Neuronal stem cell (in vitro differentiated cells): ENCODE results near the gene DDB1.

Experiments
- DNase-seq: peaks from one replicate; pipeline ENCODE4 v3.0.0-alpha.2; 2013; ENCODE audit warnings: low spot score
- H2AFZ ChIP-seq: one replicate; pipeline ENCODE4 v1.6.1; 2013; ENCODE audit warnings: mild to moderate bottlenecking, low read length, inconsistent platforms
- H2AK5ac ChIP-seq: 2 replicates; pipeline ENCODE4 v1.6.1; 2013; ENCODE audit warnings: low read depth, mild to moderate bottlenecking, inconsistent platforms, low read length, moderate library complexity, mixed read lengths
- H2BK120ac ChIP-seq: 2 replicates; pipeline ENCODE4 v1.6.1; 2013; ENCODE audit warnings: low read depth, mild to moderate bottlenecking, inconsistent platforms, low read length, moderate library complexity, mixed read lengths
- H2BK12ac ChIP-seq: one replicate; pipeline ENCODE4 v1.6.1; 2013; ENCODE audit warnings: low read length, inconsistent platforms
- H2BK15ac ChIP-seq: 2 replicates; pipeline ENCODE4 v1.6.1; 2013; ENCODE audit warnings: mild to moderate bottlenecking, low read length, inconsistent platforms, mixed read lengths
- H2BK5ac ChIP-seq: one replicate; pipeline ENCODE4 v1.6.1; 2013; ENCODE audit warnings: inconsistent platforms, mild to moderate bottlenecking, low read length, moderate library complexity
- H3K14ac ChIP-seq: one replicate; pipeline ENCODE4 v1.6.1; 2013; ENCODE audit warnings: low read length, inconsistent platforms
- H3K18ac ChIP-seq: 2 replicates; pipeline ENCODE4 v1.6.1; 2013; ENCODE audit warnings: low read length, inconsistent platforms
- H3K23ac ChIP-seq: 2 replicates; pipeline ENCODE4 v1.6.1; 2013; ENCODE audit warnings: low read depth, mild to moderate bottlenecking, mixed read lengths, low read length, inconsistent platforms; ENCODE audit not compliant: poor library complexity
- H3K27ac ChIP-seq: replicated peaks from 3 replicates; pipeline ENCODE4 v1.5.1; 2013; ENCODE audit warnings: low read length, inconsistent platforms
- H3K27me3 ChIP-seq, 3 experiments: 2 replicates each; pipeline ENCODE4 v1.6.1; 2013; ENCODE audit warnings: low read length in 3 of 3, mild to moderate bottlenecking in 2 of 3, inconsistent platforms in 1 of 3, low read depth in 1 of 3, mixed read lengths in 1 of 3, moderate library complexity in 1 of 3; ENCODE audit not compliant: control insufficient read depth in 3 of 3, insufficient read depth in 3 of 3
- H3K36me3 ChIP-seq, 2 donors: replicated peaks in 1 of 2; 2 replicates each; pipeline ENCODE4 v1.6.1; 2013; ENCODE audit warnings: low read length in 2 of 2; ENCODE audit not compliant: control insufficient read depth in 2 of 2, insufficient read depth in 2 of 2
- H3K4ac ChIP-seq: 2 replicates; pipeline ENCODE4 v1.6.1; 2013; ENCODE audit warnings: inconsistent platforms, mild to moderate bottlenecking, low read length, moderate library complexity
- H3K4me1 ChIP-seq, 2 donors: 1 replicate in 1 of 2; 2 replicates in 1 of 2; pipeline ENCODE4 v1.6.1; 2013; ENCODE audit warnings: low read length in 2 of 2, low read depth in 1 of 2; ENCODE audit not compliant: control insufficient read depth in 2 of 2, insufficient read depth in 1 of 2
- H3K4me2 ChIP-seq: one replicate; pipeline ENCODE4 v1.6.1; 2013; ENCODE audit warnings: mild to moderate bottlenecking, low read length, inconsistent platforms; ENCODE audit not compliant: insufficient read depth, poor library complexity, severe bottlenecking
- H3K4me3 ChIP-seq, 2 donors: 2 replicates each; pipeline ENCODE4 v1.5.1; 2013; ENCODE audit warnings: low read length in 2 of 2, mild to moderate bottlenecking in 2 of 2, inconsistent platforms in 1 of 2, moderate library complexity in 1 of 2
- H3K79me1 ChIP-seq: one replicate; pipeline ENCODE4 v1.6.1; 2013; ENCODE audit warnings: low read depth, mild to moderate bottlenecking, inconsistent platforms, low read length, moderate library complexity
- H3K9ac ChIP-seq: one replicate; pipeline ENCODE4 v1.6.1; 2013; ENCODE audit warnings: mild to moderate bottlenecking, low read depth, low read length, inconsistent platforms; ENCODE audit not compliant: poor library complexity
- H3K9me3 ChIP-seq, 2 donors: replicated peaks in 1 of 2; 2 replicates each; pipeline versions ENCODE3 to v1.6.1; 2013; ENCODE audit warnings: low read length in 2 of 2, mild to moderate bottlenecking in 2 of 2, inconsistent platforms in 1 of 2, low read depth in 1 of 2, mixed read lengths in 1 of 2, moderate library complexity in 1 of 2; ENCODE audit not compliant: control insufficient read depth in 2 of 2, insufficient read depth in 1 of 2
- H4K8ac ChIP-seq: one replicate; pipeline ENCODE4 v1.6.1; 2013; ENCODE audit warnings: low read depth, mild to moderate bottlenecking, inconsistent platforms, low read length, moderate library complexity
- H4K91ac ChIP-seq: one replicate; pipeline ENCODE4 v1.6.1; 2013; ENCODE audit warnings: low read length, low read depth, mild to moderate bottlenecking, inconsistent platforms; ENCODE audit not compliant: poor library complexity
- WGBS, 2 donors: extraction: QIAGEN DNeasy Blood & Tissue Kit; methylation state at CpG; one replicate each; pipeline ENCODE4 v1.1.7; 2013; ENCODE audit warnings: missing lambda C conversion rate in 2 of 2, mixed read lengths in 1 of 2; ENCODE audit not compliant: insufficient read length in 2 of 2, insufficient replicate concordance in 1 of 2; ENCODE audit errors: extremely low coverage in 2 of 2; 5-methylcytosine and 5-hydroxymethylcytosine counted together

Gene DDB1

DNA sequence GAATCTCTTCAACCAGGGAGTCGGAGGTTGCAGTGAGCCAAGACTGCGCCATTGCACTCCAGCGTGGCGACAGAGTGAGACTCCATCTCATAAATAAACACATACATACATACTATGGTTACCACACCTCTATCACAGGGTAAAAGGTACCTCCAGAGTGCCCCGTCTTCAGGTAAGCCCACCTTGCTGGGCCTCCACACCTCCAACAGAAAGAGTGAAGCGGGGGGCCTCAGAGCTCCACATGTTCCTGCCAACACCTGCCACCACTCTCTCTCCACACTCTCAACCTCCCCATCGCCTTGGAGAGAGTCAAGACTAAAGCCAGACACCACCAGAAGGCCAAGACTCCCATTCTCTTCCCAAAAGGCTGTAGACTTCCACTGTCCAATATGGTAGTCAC is 27.5 kb downstream of the DDB1 start:
- H2BK12ac ChIP-seq: no peak overlapping the region
- no peak overlapping the region for H4K91ac ChIP-seq
- H3K27ac ChIP-seq: no peak overlapping the region
- no peak overlapping the region for H3K18ac ChIP-seq
- no peaks in the 10 kb centered on the region for H3K79me1 ChIP-seq
- H2AK5ac ChIP-seq: no peak overlapping the region
- no peak overlapping the region for H3K9ac ChIP-seq
- no peak overlapping the region for H3K4me2 ChIP-seq
- H2BK15ac ChIP-seq: no peak overlapping the region
- H4K8ac ChIP-seq: no peak overlapping the region
- H2BK5ac ChIP-seq: no peak overlapping the region
- H2BK120ac ChIP-seq: no peak overlapping the region
- H3K14ac ChIP-seq: no peak overlapping the region
- no peak overlapping the region for H2AFZ ChIP-seq
- H3K27me3 ChIP-seq: no peaks in the 10 kb centered on the region
- no peaks in the 10 kb centered on the region for H3K9me3 ChIP-seq
- H3K4ac ChIP-seq: no peak overlapping the region
- DNase-seq: no peak
- WGBS, 2 donors: no CpG with 5 or more reads among the region's 7 CpGs
- peaks cover 61 to 99% of the 10 kb centered on the region in 2 donors for H3K36me3 ChIP-seq
- H3K4me1 ChIP-seq: no peaks in the 10 kb centered on the region
- no peak overlapping the region for H3K23ac ChIP-seq
- no peak overlapping the region for H3K4me3 ChIP-seq

DNA sequence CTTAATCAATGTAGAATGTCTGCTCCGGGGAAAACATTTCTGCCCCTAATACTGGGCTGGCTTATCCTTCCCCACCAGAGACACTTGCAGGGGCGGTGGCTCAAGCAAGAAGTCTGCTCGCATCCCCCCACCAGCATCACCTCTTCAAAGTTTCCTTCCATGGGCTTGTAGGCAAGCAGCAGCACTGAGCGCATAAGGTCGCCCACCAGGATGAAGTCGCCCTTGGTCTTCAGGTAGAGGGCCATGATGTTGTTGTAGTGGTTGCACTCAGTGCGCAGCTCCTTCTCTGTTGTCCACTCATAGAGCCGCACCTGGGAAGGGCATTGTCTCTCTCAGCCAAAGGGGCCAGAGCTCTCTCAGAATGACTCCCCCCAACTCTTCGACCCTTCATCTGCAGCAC is 29.2 kb downstream of the DDB1 start:
- no peak overlapping the region for H3K9ac ChIP-seq
- no peak overlapping the region for H2BK15ac ChIP-seq
- H2AFZ ChIP-seq: no peak overlapping the region
- H3K27ac ChIP-seq: no peak overlapping the region
- H2BK5ac ChIP-seq: no peak overlapping the region
- no peak overlapping the region for H3K14ac ChIP-seq
- H3K4me3 ChIP-seq: no peak overlapping the region
- H4K8ac ChIP-seq: no peak overlapping the region
- H4K91ac ChIP-seq: no peak overlapping the region
- no peak overlapping the region for H2AK5ac ChIP-seq
- peaks cover 0 to 9% of the 10 kb centered on the region in 2 donors for H3K4me1 ChIP-seq
- H3K27me3 ChIP-seq: no peaks in the 10 kb centered on the region
- no peak for DNase-seq
- H3K36me3 ChIP-seq: peaks cover 60 to 99% of the 10 kb centered on the region in 2 donors
- no peak overlapping the region for H3K4me2 ChIP-seq
- no CpG with 5 or more reads among the region's 9 CpGs for WGBS, 2 donors
- H3K23ac ChIP-seq: no peak overlapping the region
- no peaks in the 10 kb centered on the region for H3K9me3 ChIP-seq
- no peak overlapping the region for H3K18ac ChIP-seq
- H3K79me1 ChIP-seq: no peaks in the 10 kb centered on the region
- no peak overlapping the region for H2BK12ac ChIP-seq
- H2BK120ac ChIP-seq: no peak overlapping the region
- H3K4ac ChIP-seq: no peak overlapping the region

DNA sequence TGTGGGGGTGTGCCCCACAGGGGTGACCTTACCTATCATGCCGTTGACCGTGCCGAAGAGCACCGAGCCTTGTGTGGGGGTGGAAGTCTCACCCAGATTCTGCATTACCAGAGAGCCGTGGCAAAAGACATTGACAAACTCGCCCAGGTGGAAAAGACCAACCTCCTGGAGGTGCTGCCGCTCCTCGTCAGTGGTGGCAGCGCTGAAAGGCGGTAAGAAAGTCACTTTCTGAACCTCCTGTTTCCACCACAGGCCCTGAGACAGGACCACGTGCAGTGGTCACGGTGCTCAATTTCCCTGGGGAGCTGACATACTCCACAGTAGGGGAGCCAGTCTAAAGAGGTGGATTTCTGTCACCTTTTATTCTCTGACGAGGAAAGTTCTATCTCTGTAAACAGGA is 30.4 kb downstream of the DDB1 start:
- Histone ChIP-seq H3K79me1 (no peaks in the 10 kb centered on the region), H3K4me1 (peaks cover 2 to 21% of the 10 kb centered on the region in 2 donors), H2BK12ac (no peak overlapping the region), H3K9ac (no peak overlapping the region), H2AFZ (no peak overlapping the region), H2AK5ac (no peak overlapping the region), H2BK15ac (no peak overlapping the region), H2BK5ac (no peak overlapping the region), H2BK120ac (no peak overlapping the region), H3K14ac (no peak overlapping the region), H3K4me3 (no peak overlapping the region), H3K9me3 (no peaks in the 10 kb centered on the region), H3K27ac (no peak overlapping the region), H3K27me3 (no peaks in the 10 kb centered on the region), H3K23ac (no peak overlapping the region), H4K91ac (no peak overlapping the region), H3K36me3 (peaks cover 49 to 99% of the 10 kb centered on the region in 2 donors), H4K8ac (no peak overlapping the region), H3K4me2 (no peak overlapping the region), H3K18ac (no peak overlapping the region), H3K4ac (no peak overlapping the region)
- DNase-seq: no peak
- no CpG with 5 or more reads among the region's 13 CpGs for WGBS, 2 donors

DNA sequence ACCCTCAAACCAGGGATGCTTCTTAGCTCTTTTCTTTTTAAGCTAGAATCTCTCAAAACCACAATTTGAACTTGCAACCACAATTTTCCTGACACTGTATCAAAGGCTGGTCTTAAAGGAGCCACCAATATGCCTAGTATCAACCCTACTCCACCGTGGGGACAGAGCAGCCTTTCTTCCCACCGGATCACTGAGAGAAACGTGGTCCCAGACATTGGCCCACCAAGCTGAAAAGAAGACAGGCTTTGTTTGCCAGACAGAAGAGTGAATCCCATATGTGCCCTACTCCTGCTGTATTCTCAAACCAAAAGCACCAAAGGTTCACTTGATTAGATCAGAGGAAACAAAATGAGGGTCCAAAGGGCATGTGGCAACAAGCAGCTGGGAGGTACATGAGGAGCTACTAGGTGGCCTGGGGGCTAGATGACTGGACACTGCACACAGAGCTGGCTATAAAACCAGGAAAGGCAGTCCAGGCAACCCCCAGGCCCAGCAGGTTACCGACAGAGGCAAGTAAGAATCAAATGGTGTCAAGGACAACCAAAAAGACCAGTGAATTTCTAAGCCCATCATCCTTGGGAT is 34.2 kb downstream of the DDB1 start:
- Histone ChIP-seq H2BK5ac (no peak overlapping the region), H4K8ac (no peak overlapping the region), H3K23ac (no peak overlapping the region), H2BK120ac (no peak overlapping the region), H2AK5ac (no peak overlapping the region), H3K4me3 (no peak overlapping the region), H3K36me3 (peaks cover 37 to 75% of the 10 kb centered on the region in 2 donors), H3K4me1 (peaks cover 6 to 33% of the 10 kb centered on the region in 2 donors), H3K18ac (no peak overlapping the region), H3K9ac (no peak overlapping the region), H2BK12ac (no peak overlapping the region), H2BK15ac (no peak overlapping the region), H3K4ac (no peak overlapping the region), H3K79me1 (no peaks in the 10 kb centered on the region), H3K27me3 (no peaks in the 10 kb centered on the region), H3K14ac (no peak overlapping the region), H3K4me2 (no peak overlapping the region), H3K9me3 (peaks cover 0 to 3% of the 10 kb centered on the region in 2 donors), H4K91ac (no peak overlapping the region), H2AFZ (no peak overlapping the region), H3K27ac (no peak overlapping the region)
- no peak for DNase-seq
- WGBS, 2 donors: no CpG with 5 or more reads among the region's 4 CpGs
